Right atrium auricular region (tissue), 2 donors: Measurements from ENCODE around the gene B3GALT4. TPM values are rescaled to one million over a fixed set of nuclear protein-coding genes. Genes with fewer than 3 reads are reported as not detected.

Experiments used
- DNase-seq: peaks from one replicate; pipeline ENCODE4 v3.0.0-alpha.2; 2019; ENCODE audit warnings: low spot score
- H3K27ac ChIP-seq, 2 donors: fragments of 200-600 bp; sonication (generic); 1 replicate in 1 of 2; 2 replicates in 1 of 2; pipeline ENCODE4 v1.5.1; 2016 to 2019
- H3K27me3 ChIP-seq, 2 donors: fragments of 200-600 bp; sonication (generic); one replicate each; pipeline versions ENCODE4 v1.5.1 to v1.6.0; 2017 to 2019
- H3K36me3 ChIP-seq: fragments of 200-600 bp; sonication (generic); one replicate; pipeline ENCODE4 v1.5.1; 2016
- H3K4me1 ChIP-seq, 2 donors: fragments of 200-600 bp; sonication (generic); one replicate each; pipeline versions ENCODE4 v1.5.1 to v1.6.0; 2017 to 2019
- H3K4me3 ChIP-seq, 2 donors: fragments of 200-600 bp; sonication (generic); 1 replicate in 1 of 2; 2 replicates in 1 of 2; pipeline ENCODE4 v1.5.1; 2017 to 2019; ENCODE audit warnings: mild to moderate bottlenecking in 1 of 2, moderate library complexity in 1 of 2
- H3K9me3 ChIP-seq, 2 donors: fragments of 200-600 bp; sonication (generic); one replicate each; pipeline ENCODE4 v1.5.1; 2019
- CTCF ChIP-seq, 2 donors: fragments of 200-600 bp; sonication (generic); IDR thresholded peaks; one replicate each; pipeline ENCODE4 v1.5.1; 2019; ENCODE audit warnings: antibody characterized with exemption in 2 of 2
- total RNA-seq, 2 donors: library from RNA; depleted of rRNA; stranded (reverse); fragments of >200 nt; gene quantifications; one replicate each; pipeline ENCODE4 v1.1.0, GENCODE V29; 2016

The B3GALT4 gene
- total RNA-seq, 2 donors from 2014 or later = 9.4 to 12.1 TPM

- Histone ChIP-seq H3K4me3 (no peak overlapping the region), H3K4me1 (peaks cover 0 to 34% of the 10 kb centered on the region in 2 donors), H3K36me3 (peaks cover 32% of the 10 kb centered on the region), H3K27me3 (no peaks in the 10 kb centered on the region), H3K9me3 (no peaks in the 10 kb centered on the region), H3K27ac (no peak overlapping the region)
- TF ChIP-seq CTCF (IDR thresholded peaks at IDR 0.05) = no peak
- no peak for DNase-seq
Measured at GRCh38 chr6:33292996-33293682, 16.2 kb downstream of the B3GALT4 start.

GRCh38 chr6:33294086-33294823 lies 17.3 kb downstream of the B3GALT4 start:
- no peak overlapping the region for H3K27ac ChIP-seq
- no peak for TF ChIP-seq CTCF (IDR thresholded peaks at IDR 0.05)
- H3K9me3 ChIP-seq = no peaks in the 10 kb centered on the region
- no peak overlapping the region for H3K4me3 ChIP-seq
- DNase-seq = no peak
- H3K27me3 ChIP-seq = no peaks in the 10 kb centered on the region
- H3K4me1 ChIP-seq = peaks cover 0 to 28% of the 10 kb centered on the region in 2 donors
- H3K36me3 ChIP-seq = peaks cover 32% of the 10 kb centered on the region

- H3K9me3 ChIP-seq = no peaks in the 10 kb centered on the region
- H3K4me1 ChIP-seq = peaks cover 0 to 25% of the 10 kb centered on the region in 2 donors
- no peaks in the 10 kb centered on the region for H3K27me3 ChIP-seq
- H3K4me3 ChIP-seq = no peak overlapping the region
- no peak overlapping the region for H3K27ac ChIP-seq
- DNase-seq = no peak
- H3K36me3 ChIP-seq = peaks cover 32% of the 10 kb centered on the region
- TF ChIP-seq CTCF (IDR thresholded peaks at IDR 0.05) = no peak
Measured at GRCh38 chr6:33295621-33296369, 18.9 kb downstream of the B3GALT4 start.

- Histone ChIP-seq H3K4me3 (peak overlapping the region; percentile 69 to 78), H3K4me1 (peaks cover 0 to 30% of the 10 kb centered on the region in 2 donors), H3K9me3 (no peaks in the 10 kb centered on the region), H3K27me3 (no peaks in the 10 kb centered on the region), H3K36me3 (peaks cover 21% of the 10 kb centered on the region), H3K27ac (peak overlapping the region; percentile 94 to 98)
- no peak for DNase-seq
- no peak for TF ChIP-seq CTCF (IDR thresholded peaks at IDR 0.05)
Measured at GRCh38 chr6:33296797-33297405, 20.0 kb downstream of the B3GALT4 start.

- H3K4me3 ChIP-seq = peak overlapping the region; percentile 69 to 78
- H3K4me1 ChIP-seq = peaks cover 0 to 30% of the 10 kb centered on the region in 2 donors
- no peaks in the 10 kb centered on the region for H3K9me3 ChIP-seq
- H3K27me3 ChIP-seq = no peaks in the 10 kb centered on the region
- no peak for TF ChIP-seq CTCF (IDR thresholded peaks at IDR 0.05)
- H3K36me3 ChIP-seq = peaks cover 15% of the 10 kb centered on the region
- no peak for DNase-seq
- H3K27ac ChIP-seq = peak overlapping the region; percentile 94 to 98
Measured at GRCh38 chr6:33297406-33297955, 20.6 kb downstream of the B3GALT4 start.
